ENCODE measurements around the gene AMPH. TPM values are rescaled to one million over a fixed set of nuclear protein-coding genes. Genes with fewer than 3 reads are reported as not detected.

Gene AMPH
- total and polyA plus RNA-seq, 3 experiments from 2014 or later, result 0.18 TPM; not detected in 2

- H3K27ac Mint-ChIP-seq, result no peak overlapping the region
- ChIA-PET CTCF (interaction anchor here (1.3 kb wide), 1 partner anchor 8 kb away, joined by 3 read pairs; no protein-coding TSS in a partner anchor), POLR2A (no interaction called here)
- H3K4me1 Mint-ChIP-seq, result peaks cover 0 to 6% (median 4%) of the 10 kb centered on the region in 3 donors
- no peaks in the 10 kb centered on the region for H3K36me3 Mint-ChIP-seq
- H3K4me3 Mint-ChIP-seq, result no peak overlapping the region
- no peak overlapping the region for H3K4me3 ChIP-seq (ENCODE audit: low read length)
- H3K27me3 ChIP-seq (ENCODE audit: insufficient read depth, low read length, poor library complexity, severe bottlenecking), result no peaks in the 10 kb centered on the region
- no peak for DNase-seq
- H3K36me3 ChIP-seq (ENCODE audit: insufficient read depth, low read length), result no peaks in the 10 kb centered on the region
- no peak overlapping the region for H3K27ac ChIP-seq (ENCODE audit: low read depth, low read length)
- H3K27me3 Mint-ChIP-seq, result peaks cover 9 to 28% of the 10 kb centered on the region in 2 donors
- no peaks in the 10 kb centered on the region for H3K9me3 Mint-ChIP-seq
- H3K9me3 ChIP-seq (ENCODE audit: low read length), result no peaks in the 10 kb centered on the region
- no peaks in the 10 kb centered on the region for H3K4me1 ChIP-seq (ENCODE audit: insufficient read depth, low read length)
Observed at GRCh38 chr7:38548605-38549004, 82.6 kb downstream of the AMPH start.

GRCh38 chr7:38546763-38547162 lies 84.4 kb downstream of the AMPH start:
- Mint-ChIP-seq H3K27ac (peak overlapping the region in 1 of 8 donors; percentile 86), H3K27me3 (peaks cover 9 to 29% of the 10 kb centered on the region in 2 donors), H3K4me1 (peaks cover 0 to 6% (median 4%) of the 10 kb centered on the region in 3 donors), H3K36me3 (no peaks in the 10 kb centered on the region), H3K9me3 (no peaks in the 10 kb centered on the region), H3K4me3 (no peak overlapping the region)
- Histone ChIP-seq H3K9me3 (ENCODE audit: low read length) (no peaks in the 10 kb centered on the region), H3K4me1 (ENCODE audit: insufficient read depth, low read length) (no peaks in the 10 kb centered on the region), H3K27me3 (ENCODE audit: insufficient read depth, low read length, poor library complexity, severe bottlenecking) (no peaks in the 10 kb centered on the region), H3K27ac (ENCODE audit: low read depth, low read length) (no peak overlapping the region), H3K4me3 (ENCODE audit: low read length) (no peak overlapping the region), H3K36me3 (ENCODE audit: insufficient read depth, low read length) (no peaks in the 10 kb centered on the region)
- ChIA-PET CTCF (no interaction called here), POLR2A (interaction anchor here (0.7 kb wide), 1 partner anchor 148 kb away, joined by 3 read pairs; no protein-coding TSS in a partner anchor)
- DNase-seq, result no peak

- Histone ChIP-seq H3K4me3 (ENCODE audit: low read length) (no peak overlapping the region), H3K36me3 (ENCODE audit: insufficient read depth, low read length) (no peaks in the 10 kb centered on the region), H3K27me3 (ENCODE audit: insufficient read depth, low read length, poor library complexity, severe bottlenecking) (no peaks in the 10 kb centered on the region), H3K4me1 (ENCODE audit: insufficient read depth, low read length) (no peaks in the 10 kb centered on the region), H3K9me3 (ENCODE audit: low read length) (no peaks in the 10 kb centered on the region), H3K27ac (ENCODE audit: low read depth, low read length) (no peak overlapping the region)
- peaks cover 0 to 6% (median 4%) of the 10 kb centered on the region in 3 donors for H3K4me1 Mint-ChIP-seq
- no peak overlapping the region for H3K4me3 Mint-ChIP-seq
- H3K36me3 Mint-ChIP-seq, result no peaks in the 10 kb centered on the region
- H3K27ac Mint-ChIP-seq, result no peak overlapping the region
- H3K9me3 Mint-ChIP-seq, result no peaks in the 10 kb centered on the region
- ChIA-PET POLR2A (interaction anchor here (0.7 kb wide), 1 partner anchor 147 kb away, joined by 3 read pairs; no protein-coding TSS in a partner anchor), CTCF (no interaction called here)
- peaks cover 9 to 22% of the 10 kb centered on the region in 2 donors for H3K27me3 Mint-ChIP-seq
- DNase-seq, result no peak
Observed at GRCh38 chr7:38545977-38546376, 85.2 kb downstream of the AMPH start.

GRCh38 chr7:38542156-38542555 lies 89.0 kb downstream of the AMPH start:
- no peaks in the 10 kb centered on the region for H3K9me3 ChIP-seq (ENCODE audit: low read length)
- H3K4me3 ChIP-seq (ENCODE audit: low read length), result no peak overlapping the region
- no peaks in the 10 kb centered on the region for H3K27me3 ChIP-seq (ENCODE audit: insufficient read depth, low read length, poor library complexity, severe bottlenecking)
- no peaks in the 10 kb centered on the region for H3K36me3 ChIP-seq (ENCODE audit: insufficient read depth, low read length)
- no peak overlapping the region for H3K4me3 Mint-ChIP-seq
- no peaks in the 10 kb centered on the region for H3K9me3 Mint-ChIP-seq
- no peak for DNase-seq
- H3K27me3 Mint-ChIP-seq, result peaks cover 2 to 8% of the 10 kb centered on the region in 2 donors
- POLR2A ChIA-PET, result no interaction called here
- no peak overlapping the region for H3K27ac ChIP-seq (ENCODE audit: low read depth, low read length)
- CTCF ChIA-PET, result no interaction called here
- H3K27ac Mint-ChIP-seq, result no peak overlapping the region
- H3K4me1 Mint-ChIP-seq, result peaks cover 0 to 6% (median 4%) of the 10 kb centered on the region in 3 donors
- H3K36me3 Mint-ChIP-seq, result no peaks in the 10 kb centered on the region
- H3K4me1 ChIP-seq (ENCODE audit: insufficient read depth, low read length), result no peaks in the 10 kb centered on the region

- Mint-ChIP-seq H3K36me3 (no peaks in the 10 kb centered on the region), H3K27ac (no peak overlapping the region), H3K4me3 (no peak overlapping the region), H3K9me3 (no peaks in the 10 kb centered on the region), H3K27me3 (peaks cover 0 to 5% of the 10 kb centered on the region in 2 donors), H3K4me1 (peaks cover 0 to 6% (median 4%) of the 10 kb centered on the region in 3 donors)
- Histone ChIP-seq H3K27me3 (ENCODE audit: insufficient read depth, low read length, poor library complexity, severe bottlenecking) (no peaks in the 10 kb centered on the region), H3K27ac (ENCODE audit: low read depth, low read length) (no peak overlapping the region), H3K4me1 (ENCODE audit: insufficient read depth, low read length) (no peaks in the 10 kb centered on the region), H3K4me3 (ENCODE audit: low read length) (no peak overlapping the region), H3K9me3 (ENCODE audit: low read length) (no peaks in the 10 kb centered on the region), H3K36me3 (ENCODE audit: insufficient read depth, low read length) (no peaks in the 10 kb centered on the region)
- DNase-seq, result no peak
- ChIA-PET POLR2A (no interaction called here), CTCF (no interaction called here)
Observed at GRCh38 chr7:38541440-38541839, 89.7 kb downstream of the AMPH start.

GRCh38 chr7:38539477-38540081 lies 91.6 kb downstream of the AMPH start:
- H3K4me1 Mint-ChIP-seq, result no peaks in the 10 kb centered on the region
- Histone ChIP-seq H3K9me3 (ENCODE audit: low read length) (no peaks in the 10 kb centered on the region), H3K27ac (ENCODE audit: low read depth, low read length) (no peak overlapping the region), H3K27me3 (ENCODE audit: insufficient read depth, low read length, poor library complexity, severe bottlenecking) (no peaks in the 10 kb centered on the region), H3K36me3 (ENCODE audit: insufficient read depth, low read length) (no peaks in the 10 kb centered on the region), H3K4me3 (ENCODE audit: low read length) (no peak overlapping the region), H3K4me1 (ENCODE audit: insufficient read depth, low read length) (no peaks in the 10 kb centered on the region)
- H3K27me3 Mint-ChIP-seq, result peaks cover 0 to 5% of the 10 kb centered on the region in 2 donors
- H3K4me3 Mint-ChIP-seq, result no peak overlapping the region
- ChIA-PET CTCF (interaction anchor here (1.1 to 1.3 kb wide), 2 partner anchors 9 to 140 kb away, joined by 3 to 5 read pairs; no protein-coding TSS in a partner anchor), POLR2A (no interaction called here)
- H3K27ac Mint-ChIP-seq, result no peak overlapping the region
- no peaks in the 10 kb centered on the region for H3K36me3 Mint-ChIP-seq
- no peaks in the 10 kb centered on the region for H3K9me3 Mint-ChIP-seq
- no peak for DNase-seq

GRCh38 chr7:38535073-38535472 lies 96.1 kb downstream of the AMPH start:
- H3K4me1 ChIP-seq (ENCODE audit: insufficient read depth, low read length), result no peaks in the 10 kb centered on the region
- ChIA-PET POLR2A (no interaction called here), CTCF (no interaction called here)
- no peak overlapping the region for H3K4me3 ChIP-seq (ENCODE audit: low read length)
- H3K36me3 Mint-ChIP-seq, result no peaks in the 10 kb centered on the region
- no peaks in the 10 kb centered on the region for H3K36me3 ChIP-seq (ENCODE audit: insufficient read depth, low read length)
- H3K27me3 ChIP-seq (ENCODE audit: insufficient read depth, low read length, poor library complexity, severe bottlenecking), result no peaks in the 10 kb centered on the region
- H3K27ac ChIP-seq (ENCODE audit: low read depth, low read length), result no peak overlapping the region
- no peak for DNase-seq
- H3K9me3 ChIP-seq (ENCODE audit: low read length), result no peaks in the 10 kb centered on the region
- no peak overlapping the region for H3K27ac Mint-ChIP-seq
- H3K27me3 Mint-ChIP-seq, result peaks cover 4 to 17% of the 10 kb centered on the region in 2 donors
- H3K4me3 Mint-ChIP-seq, result no peak overlapping the region
- no peaks in the 10 kb centered on the region for H3K9me3 Mint-ChIP-seq
- no peaks in the 10 kb centered on the region for H3K4me1 Mint-ChIP-seq

GRCh38 chr7:38525857-38526256 lies 105.3 kb downstream of the AMPH start:
- peaks cover 0 to 6% of the 10 kb centered on the region in 2 donors for H3K27me3 Mint-ChIP-seq
- H3K36me3 ChIP-seq (ENCODE audit: insufficient read depth, low read length), result no peaks in the 10 kb centered on the region
- POLR2A ChIA-PET, result no interaction called here
- H3K27me3 ChIP-seq (ENCODE audit: insufficient read depth, low read length, poor library complexity, severe bottlenecking), result no peaks in the 10 kb centered on the region
- no peaks in the 10 kb centered on the region for H3K36me3 Mint-ChIP-seq
- CTCF ChIA-PET, result interaction anchor here (0.6 kb wide), 1 partner anchor 1399 kb away, joined by 3 read pairs; no protein-coding TSS in a partner anchor
- no peak overlapping the region for H3K4me3 ChIP-seq (ENCODE audit: low read length)
- H3K27ac Mint-ChIP-seq, result no peak overlapping the region
- H3K27ac ChIP-seq (ENCODE audit: low read depth, low read length), result no peak overlapping the region
- no peaks in the 10 kb centered on the region for H3K4me1 Mint-ChIP-seq
- no peaks in the 10 kb centered on the region for H3K9me3 ChIP-seq (ENCODE audit: low read length)
- DNase-seq, result no peak
- H3K9me3 Mint-ChIP-seq, result no peaks in the 10 kb centered on the region
- H3K4me1 ChIP-seq (ENCODE audit: insufficient read depth, low read length), result no peaks in the 10 kb centered on the region
- H3K4me3 Mint-ChIP-seq, result no peak overlapping the region
